Gastrocnemius medialis (tissue), 4 donors: ENCODE data around the gene VWA8. TPM values are rescaled to one million over a fixed set of nuclear protein-coding genes. Genes with fewer than 3 reads are reported as not detected.

ENCODE experiments used
- ATAC-seq, 2 donors: fragments of 150-250 bp; one replicate each; pipeline ENCODE4 v1.9.1; 2016
- DNase-seq, 2 donors: peaks; one replicate each; pipeline ENCODE4 v3.0.0-alpha.2; 2019
- H3K27ac ChIP-seq, 4 donors: fragments of 200-600 bp; sonication (generic); 1 replicate in 1 of 4; 2 replicates in 3 of 4; pipeline ENCODE4 v1.5.1; 2016 to 2018; ENCODE audit warnings: mild to moderate bottlenecking in 2 of 4, moderate library complexity in 1 of 4
- H3K27me3 ChIP-seq, 3 donors: fragments of 200-600 bp; sonication (generic) in 2 of 3; 1 replicate in 1 of 3; 2 replicates in 2 of 3; pipeline versions ENCODE4 v1.5.1 to v1.6.0; 2016 to 2019; ENCODE audit warnings: mild to moderate bottlenecking in 1 of 3, moderate library complexity in 1 of 3
- H3K36me3 ChIP-seq, 2 donors: fragments of 200-600 bp; sonication (generic) in 1 of 2; one replicate each; pipeline ENCODE4 v1.5.1; 2017 to 2018
- H3K4me1 ChIP-seq, 2 donors: fragments of 200-600 bp; sonication (generic) in 1 of 2; one replicate each; pipeline ENCODE4 v1.5.1; 2016 to 2017; ENCODE audit warnings: mild to moderate bottlenecking in 2 of 2
- H3K4me3 ChIP-seq, 4 donors: fragments of 200-600 bp; sonication (generic) in 3 of 4; 1 replicate in 1 of 4; 2 replicates in 3 of 4; pipeline ENCODE4 v1.5.1; 2016 to 2019; ENCODE audit warnings: mild to moderate bottlenecking in 2 of 4
- H3K9me3 ChIP-seq, 3 donors: fragments of 200-600 bp; sonication (generic) in 2 of 3; 1 replicate in 1 of 3; 2 replicates in 2 of 3; pipeline ENCODE4 v1.5.1; 2016 to 2019
- CTCF ChIP-seq, 5 experiments: fragments of 450-650 bp in 3 of 5; fragments of 200-600 bp in 2 of 5; sonication (generic) in 2 of 5; IDR thresholded peaks in 4 of 5; conservative IDR thresholded peaks in 1 of 5; 1 replicate in 4 of 5; 2 replicates in 1 of 5; pipeline ENCODE4 v1.5.1; 2016 to 2019; ENCODE audit warnings: antibody characterized with exemption in 5 of 5, mild to moderate bottlenecking in 3 of 5, moderate library complexity in 3 of 5
- POLR2A ChIP-seq, 2 donors: fragments of 450-650 bp; IDR thresholded peaks; one replicate each; pipeline ENCODE4 v1.6.1; 2017; ENCODE audit warnings: antibody characterized with exemption in 2 of 2, mild to moderate bottlenecking in 2 of 2, moderate library complexity in 2 of 2
- in situ Hi-C, 4 donors: fragments of 200-750 bp; cut with MboI; loops; one replicate each; pipeline versions ENCODE4 v1.15.0 to v1.8.0; 2017; ENCODE audit warnings: low sequenced_read_pairs in 4 of 4
- intact Hi-C: fragments of 100-400 bp; cut with DNase I; formaldehyde crosslinking; loops from one replicate; pipeline ENCODE4 v1.15.1; 2023; ENCODE audit warnings: low total_unique reads
- total RNA-seq, 4 donors: library from RNA; depleted of rRNA; stranded (reverse); fragments of >200 nt; gene quantifications; one replicate each; pipeline versions ENCODE4 v1.1.0 to v1.2.3, GENCODE V29; 2016

Gene VWA8
- total RNA-seq, 4 donors from 2014 or later = 24.7 to 37.9 (median 29.7) TPM

GRCh38 chr13:41944635-41945397, 16.1 kb downstream of the VWA8 start:
- in situ Hi-C loops = no loop called here
- Histone ChIP-seq H3K4me1 (peaks cover 18 to 28% of the 10 kb centered on the region in 2 donors), H3K9me3 (peaks cover 0 to 3% (median 0%) of the 10 kb centered on the region in 3 donors), H3K27ac (peak overlapping the region in 1 of 4 donors; percentile 33), H3K36me3 (no peaks in the 10 kb centered on the region), H3K27me3 (no peaks in the 10 kb centered on the region), H3K4me3 (no peak overlapping the region)
- ATAC-seq (no peak), DNase-seq (no peak)
- no peak for TF ChIP-seq POLR2A (IDR thresholded peaks at IDR 0.05)
- no peak for TF ChIP-seq CTCF (IDR thresholded peaks at IDR 0.05 in 4 of 5, conservative IDR thresholded peaks at IDR 0.05 in 1 of 5)
- intact Hi-C loops = no loop called here

- Histone ChIP-seq H3K4me3 (no peak overlapping the region), H3K27ac (peak overlapping the region in 1 of 4 donors; percentile 33), H3K27me3 (no peaks in the 10 kb centered on the region), H3K9me3 (peaks cover 0 to 3% (median 0%) of the 10 kb centered on the region in 3 donors), H3K4me1 (peaks cover 21 to 34% of the 10 kb centered on the region in 2 donors), H3K36me3 (no peaks in the 10 kb centered on the region)
- ATAC-seq (no peak), DNase-seq (no peak)
- in situ Hi-C loops (no loop called here), intact Hi-C loops (no loop called here)
- TF ChIP-seq POLR2A (IDR thresholded peaks at IDR 0.05) (no peak), CTCF (IDR thresholded peaks at IDR 0.05 in 4 of 5, conservative IDR thresholded peaks at IDR 0.05 in 1 of 5) (no peak)
These were observed 16.7 kb downstream of the VWA8 start for GRCh38 chr13:41944229-41944628.

GRCh38 chr13:41942462-41943094, 18.3 kb downstream of the VWA8 start:
- Histone ChIP-seq H3K27ac (peak overlapping the region in 3 of 4 donors; percentile 2 to 71 (median 70)), H3K4me1 (peaks cover 28 to 42% of the 10 kb centered on the region in 2 donors), H3K4me3 (no peak overlapping the region), H3K36me3 (no peaks in the 10 kb centered on the region), H3K27me3 (no peaks in the 10 kb centered on the region), H3K9me3 (peaks cover 0 to 3% (median 0%) of the 10 kb centered on the region in 3 donors)
- intact Hi-C loops (no loop called here), in situ Hi-C loops (no loop called here)
- ATAC-seq (peak; percentile 62 to 79), DNase-seq (peak in 1 of 2 donors; percentile 50)
- TF ChIP-seq POLR2A (IDR thresholded peaks at IDR 0.05) (no peak), CTCF (IDR thresholded peaks at IDR 0.05 in 4 of 5, conservative IDR thresholded peaks at IDR 0.05 in 1 of 5) (peak in 2 of 5 experiments; percentile 15 to 23)

- no peaks in the 10 kb centered on the region for H3K36me3 ChIP-seq
- TF ChIP-seq CTCF (IDR thresholded peaks at IDR 0.05 in 4 of 5, conservative IDR thresholded peaks at IDR 0.05 in 1 of 5) (no peak), POLR2A (IDR thresholded peaks at IDR 0.05) (no peak)
- in situ Hi-C loops = no loop called here
- H3K4me3 ChIP-seq = no peak overlapping the region
- ATAC-seq = peak; percentile 82 to 94
- H3K27ac ChIP-seq = peak overlapping the region; percentile 57 to 71 (median 65)
- H3K27me3 ChIP-seq = no peaks in the 10 kb centered on the region
- no peak for DNase-seq
- H3K9me3 ChIP-seq = peaks cover 0 to 3% (median 0%) of the 10 kb centered on the region in 3 donors
- peaks cover 28 to 42% of the 10 kb centered on the region in 2 donors for H3K4me1 ChIP-seq
- intact Hi-C loops = no loop called here
These were observed 19.7 kb downstream of the VWA8 start for GRCh38 chr13:41941174-41941573.
